HepG2 (cell line): Measurements from ENCODE around the gene TBXA2R. TPM values are rescaled to one million over a fixed set of nuclear protein-coding genes. Genes with fewer than 3 reads are reported as not detected.

Experiments used
- ARID5B ChIP-seq: IDR thresholded peaks from 2 replicates; pipeline ENCODE4 v1.4.0; 2020; ENCODE audit warnings: mild to moderate bottlenecking, missing genetic modification reagents
- FOXO4 ChIP-seq: sonication (generic); formaldehyde crosslinking; conservative IDR thresholded peaks from 2 replicates; pipeline ENCODE4 v1.8.1; 2023; ENCODE audit warnings: missing genetic modification reagents
- HMGXB4 ChIP-seq, 2 experiments: sonication (generic) in 1 of 2; formaldehyde crosslinking in 1 of 2; IDR thresholded peaks; 2 replicates each; pipeline versions ENCODE4 v1.4.0 to v1.6.1; 2018 to 2020; ENCODE audit warnings: missing genetic modification reagents in 2 of 2, borderline replicate concordance in 1 of 2, low read depth in 1 of 2, mild to moderate bottlenecking in 1 of 2, missing biosample characterization in 1 of 2
- PBX3 ChIP-seq: sonication (generic); formaldehyde crosslinking; IDR thresholded peaks from 2 replicates; pipeline ENCODE4 v1.8.1; 2023; ENCODE audit warnings: missing genetic modification reagents, inconsistent platforms, borderline replicate concordance
- SPEN ChIP-seq: sonication (generic); formaldehyde crosslinking; IDR thresholded peaks from 2 replicates; pipeline ENCODE4 v1.5.1; 2020; ENCODE audit warnings: low read depth, mild to moderate bottlenecking, missing genetic modification reagents
- TERF1 ChIP-seq: sonication (generic); formaldehyde crosslinking; IDR thresholded peaks from 2 replicates; pipeline ENCODE4 v1.8.0; 2022; ENCODE audit warnings: mild to moderate bottlenecking, missing genetic modification reagents, moderate library complexity
- TFE3 ChIP-seq: IDR thresholded peaks from 2 replicates; pipeline ENCODE4 v1.6.1; 2016
- TOE1 ChIP-seq: sonication (generic); formaldehyde crosslinking; IDR thresholded peaks from 2 replicates; pipeline ENCODE4 v1.4.0; 2020; ENCODE audit warnings: mild to moderate bottlenecking, missing genetic modification reagents
- TOPORS ChIP-seq: sonication (generic); formaldehyde crosslinking; IDR thresholded peaks from 2 replicates; pipeline ENCODE4 v1.8.0; 2023; ENCODE audit warnings: mild to moderate bottlenecking, missing genetic modification reagents
- ZBTB3 ChIP-seq: sonication (generic); formaldehyde crosslinking; IDR thresholded peaks from 2 replicates; pipeline ENCODE4 v1.4.0; 2020; ENCODE audit warnings: low read depth, mild to moderate bottlenecking, moderate library complexity, missing genetic modification reagents, borderline replicate concordance
- ZNF205 ChIP-seq: IDR thresholded peaks from 2 replicates; pipeline ENCODE4 v1.6.1; 2018; ENCODE audit warnings: missing biosample characterization, missing genetic modification reagents
- ZNF331 ChIP-seq: sonication (generic); formaldehyde crosslinking; IDR thresholded peaks from 2 replicates; pipeline ENCODE4 v1.4.0; 2020; ENCODE audit warnings: missing genetic modification reagents
- ZNF563 ChIP-seq: sonication (generic); formaldehyde crosslinking; IDR thresholded peaks from 2 replicates; pipeline ENCODE4 v1.8.0; 2022; ENCODE audit warnings: mild to moderate bottlenecking, moderate library complexity, missing genetic modification reagents
- ZNF674 ChIP-seq: sonication (generic); formaldehyde crosslinking; IDR thresholded peaks from 2 replicates; pipeline ENCODE4 v1.5.0; 2020; ENCODE audit warnings: low read depth, mild to moderate bottlenecking, missing genetic modification reagents
- ZNF691 ChIP-seq: sonication (generic); formaldehyde crosslinking; IDR thresholded peaks from 2 replicates; pipeline ENCODE4 v1.4.0; 2020; ENCODE audit warnings: missing genetic modification reagents, low read depth, mild to moderate bottlenecking, borderline replicate concordance
- polyA plus RNA-seq, 8 experiments: library from polyadenylated mRNA; depleted of rRNA in 3 of 8; stranded (reverse) in 7 of 8; unstranded in 1 of 8; fragments of >200 nt; fragmentation: Illumina TruSeq in 4 of 8; extraction: Trizol in 4 of 8; gene quantifications; 2 replicates each; pipeline versions ENCODE4 v1.2.1 to v1.2.3, GENCODE V29; 2011 to 2016; ENCODE audit warnings: low read depth in 4 of 8, missing spikeins in 1 of 8, mixed read lengths in 1 of 8; ENCODE audit not compliant: insufficient read depth in 1 of 8
- total RNA-seq, 5 experiments: library from RNA; depleted of rRNA; stranded (reverse); fragments of >200 nt; fragmentation: Illumina TruSeq; extraction: Trizol; gene quantifications; 2 replicates each; pipeline ENCODE4 v1.2.3, GENCODE V29; 2016; ENCODE audit warnings: low read depth in 1 of 5

Gene TBXA2R
- total and polyA plus RNA-seq, 2 of the 13 experiments (the other 11 are each of a cell fraction or from before 2014, with no cell fraction given), result 0.09 TPM; not detected in 1

GRCh38 chr19:3557461-3558248 is 49.0 kb downstream of the TBXA2R start, which contains the start of gene MFSD12 (continued):
- no peak for TF ChIP-seq ZNF691 (CRISPR knock-in tag)
- TF ChIP-seq TOPORS, result no peak
- peak; percentile 67; the same call in 1 of the 2 replicates for TF ChIP-seq ZNF563
- TF ChIP-seq TOE1 (CRISPR knock-in tag), result no peak
- TF ChIP-seq ARID5B (CRISPR knock-in tag), result no peak
- no peak for TF ChIP-seq ZNF331 (CRISPR knock-in tag)
- TF ChIP-seq SPEN (CRISPR knock-in tag), result peak; percentile 48
- no peak for TF ChIP-seq FOXO4
- no peak for TF ChIP-seq ZNF674 (CRISPR knock-in tag)
- TF ChIP-seq TERF1, result no peak
- no peak for TF ChIP-seq ZBTB3
- peak in 1 of 2 experiments; percentile 26; a peak in 3 of 4 replicates for TF ChIP-seq HMGXB4 (CRISPR knock-in tag; IDR thresholded peaks at IDR 0.05; ENCODE audit: borderline replicate concordance in 1 of 2, low read depth in 1 of 2)
- TF ChIP-seq ZNF205 (CRISPR knock-in tag), result no peak
- TF ChIP-seq TFE3, result no peak; the same call in 1 of the 2 replicates
- TF ChIP-seq PBX3, result no peak
